WERI-Rb-1 (cell line): ENCODE results near the gene ARHGAP24.

Experiments
- DNase-seq: peaks from one replicate; pipeline ENCODE4 v3.0.0-alpha.2; 2020
- H3K27ac ChIP-seq: fragments of 250-450 bp; sonication (Bioruptor Pico); 2 replicates; pipeline ENCODE4 v1.5.1; 2020; ENCODE audit warnings: mild to moderate bottlenecking, moderate library complexity
- H3K27me3 ChIP-seq: fragments of 250-450 bp; sonication (Bioruptor Pico); 2 replicates; pipeline ENCODE4 v1.5.1; 2021; ENCODE audit warnings: mild to moderate bottlenecking, low read depth, moderate library complexity; ENCODE audit not compliant: insufficient read depth, severe bottlenecking
- H3K36me3 ChIP-seq: fragments of 250-450 bp; sonication (Bioruptor Pico); 2 replicates; pipeline ENCODE4 v1.5.1; 2020; ENCODE audit warnings: mild to moderate bottlenecking, moderate library complexity
- H3K4me3 ChIP-seq: 2 replicates; pipeline ENCODE4 v1.5.1; 2011; ENCODE audit warnings: low read depth, mild to moderate bottlenecking, control low read depth, low read length
- H3K9me3 ChIP-seq: fragments of 250-450 bp; sonication (Bioruptor Pico); 2 replicates; pipeline ENCODE4 v1.5.1; 2021; ENCODE audit warnings: mild to moderate bottlenecking, moderate library complexity; ENCODE audit not compliant: severe bottlenecking
- CTCF ChIP-seq: IDR thresholded peaks from 2 replicates; pipeline ENCODE4 v1.5.1; 2011; ENCODE audit warnings: low read depth, mild to moderate bottlenecking, control low read depth, inconsistent platforms, low read length

ARHGAP24 gene

GRCh38 chr4:85784348-85784747 is 309.4 kb downstream of the ARHGAP24 start:
- no peak for DNase-seq
- no peaks in the 10 kb centered on the region for H3K27me3 ChIP-seq
- no peak overlapping the region for H3K27ac ChIP-seq

GRCh38 chr4:85784947-85785346 is 310.0 kb downstream of the ARHGAP24 start:
- no peak overlapping the region for H3K4me3 ChIP-seq
- H3K9me3 ChIP-seq: no peaks in the 10 kb centered on the region
- H3K36me3 ChIP-seq: no peaks in the 10 kb centered on the region
- H3K27ac ChIP-seq: no peak overlapping the region
- no peaks in the 10 kb centered on the region for H3K27me3 ChIP-seq
- DNase-seq: no peak
- TF ChIP-seq CTCF: no peak

More at GRCh38 chr4:85784348-85784747, 309.4 kb downstream of the ARHGAP24 start:
- no peaks in the 10 kb centered on the region for H3K9me3 ChIP-seq
- no peak overlapping the region for H3K4me3 ChIP-seq
- TF ChIP-seq CTCF: no peak
- no peaks in the 10 kb centered on the region for H3K36me3 ChIP-seq

GRCh38 chr4:85787133-85787532 is 312.2 kb downstream of the ARHGAP24 start:
- Histone ChIP-seq H3K9me3 (no peaks in the 10 kb centered on the region), H3K4me3 (no peak overlapping the region), H3K36me3 (no peaks in the 10 kb centered on the region), H3K27me3 (no peaks in the 10 kb centered on the region), H3K27ac (no peak overlapping the region)
- DNase-seq: no peak
- no peak for TF ChIP-seq CTCF

- DNase-seq: no peak
- H3K4me3 ChIP-seq: no peak overlapping the region
- H3K36me3 ChIP-seq: no peaks in the 10 kb centered on the region
- no peaks in the 10 kb centered on the region for H3K27me3 ChIP-seq
- no peaks in the 10 kb centered on the region for H3K9me3 ChIP-seq
- no peak overlapping the region for H3K27ac ChIP-seq
- TF ChIP-seq CTCF: no peak
Observed at GRCh38 chr4:85788604-85789003, 313.7 kb downstream of the ARHGAP24 start.

GRCh38 chr4:85789241-85789640 is 314.3 kb downstream of the ARHGAP24 start:
- TF ChIP-seq CTCF: no peak
- no peak overlapping the region for H3K27ac ChIP-seq

GRCh38 chr4:85790582-85790981 is 315.6 kb downstream of the ARHGAP24 start:
- Histone ChIP-seq H3K4me3 (no peak overlapping the region), H3K27ac (no peak overlapping the region), H3K27me3 (no peaks in the 10 kb centered on the region), H3K9me3 (no peaks in the 10 kb centered on the region), H3K36me3 (no peaks in the 10 kb centered on the region)
- DNase-seq: no peak
- no peak for TF ChIP-seq CTCF

More at GRCh38 chr4:85789241-85789640, 314.3 kb downstream of the ARHGAP24 start:
- H3K36me3 ChIP-seq: no peaks in the 10 kb centered on the region
- no peaks in the 10 kb centered on the region for H3K27me3 ChIP-seq
- DNase-seq: no peak
- no peaks in the 10 kb centered on the region for H3K9me3 ChIP-seq
- no peak overlapping the region for H3K4me3 ChIP-seq
